Occipital lobe (tissue), 2 donors: ENCODE results near the gene ASB10. TPM values are rescaled to one million over a fixed set of nuclear protein-coding genes. Genes with fewer than 3 reads are reported as not detected.

Experiments
- DNase-seq: peaks from one replicate; lab custom pipeline; 2025; lab: John Stamatoyannopoulos, UW
- total RNA-seq: library from RNA; depleted of rRNA; stranded (reverse); fragments of >200 nt; gene quantifications from one replicate; pipeline ENCODE4 v1.2.3, GENCODE V29; 2014

Gene ASB10
- total RNA-seq, 1 donor from 2014 or later, result not detected

GRCh38 chr7:151187409-151188251, 580 bp upstream of the ASB10 start:
- DNase-seq, result no peak

- no peak for DNase-seq
Observed at GRCh38 chr7:151185762-151186639, 1.0 kb downstream of the ASB10 start.

GRCh38 chr7:151181011-151181431, 6.0 kb downstream of the ASB10 start:
- DNase-seq, result no peak

GRCh38 chr7:151179946-151180345, 7.1 kb downstream of the ASB10 start:
- no peak for DNase-seq

- DNase-seq, result no peak
Observed at GRCh38 chr7:151179287-151179860, 7.7 kb downstream of the ASB10 start.

GRCh38 chr7:151178831-151179230, 8.2 kb downstream of the ASB10 start:
- DNase-seq, result no peak

- no peak for DNase-seq
Observed at GRCh38 chr7:151178236-151178635, 8.8 kb downstream of the ASB10 start.

GRCh38 chr7:151177310-151177709, 9.7 kb downstream of the ASB10 start:
- no peak for DNase-seq

- DNase-seq, result no peak
Observed at GRCh38 chr7:151176401-151176800, 10.6 kb downstream of the ASB10 start.

GRCh38 chr7:151175793-151176311, 11.2 kb downstream of the ASB10 start:
- DNase-seq, result no peak

GRCh38 chr7:151175047-151175792, 11.8 kb downstream of the ASB10 start:
- no peak for DNase-seq

- no peak for DNase-seq
Observed at GRCh38 chr7:151174246-151175046, 12.6 kb downstream of the ASB10 start.

- no peak for DNase-seq
Observed at GRCh38 chr7:151173386-151174245, 13.4 kb downstream of the ASB10 start.

- peak; percentile 62 for DNase-seq
Observed at GRCh38 chr7:151172273-151173141, 14.5 kb downstream of the ASB10 start.

- DNase-seq, result no peak
Observed at GRCh38 chr7:151168787-151169162, 18.3 kb downstream of the ASB10 start.

GRCh38 chr7:151168003-151168786, 18.9 kb downstream of the ASB10 start:
- DNase-seq, result no peak

- no peak for DNase-seq
Observed at GRCh38 chr7:151167197-151167961, 19.7 kb downstream of the ASB10 start, which contains the start of gene GBX1. Gene GBX1, minus strand, starts transcription at chr7:151167694. Its CDS starts 146 bp downstream, at chr7:151167548.
